HL-60/S4 treated with phorbol 12-myristate 13-acetate at 8.2 ng/mL for 4 days and 3 days (cell line): ENCODE measurements around the gene HAL.

Source experiments
- in situ Hi-C: fragments of 300-500 bp; cut with MboI; formaldehyde crosslinking; loops from 2 replicates; pipeline ENCODE4 v1.15.0; 2022; ENCODE audit warnings: low sequenced_read_pairs

HAL gene

DNA sequence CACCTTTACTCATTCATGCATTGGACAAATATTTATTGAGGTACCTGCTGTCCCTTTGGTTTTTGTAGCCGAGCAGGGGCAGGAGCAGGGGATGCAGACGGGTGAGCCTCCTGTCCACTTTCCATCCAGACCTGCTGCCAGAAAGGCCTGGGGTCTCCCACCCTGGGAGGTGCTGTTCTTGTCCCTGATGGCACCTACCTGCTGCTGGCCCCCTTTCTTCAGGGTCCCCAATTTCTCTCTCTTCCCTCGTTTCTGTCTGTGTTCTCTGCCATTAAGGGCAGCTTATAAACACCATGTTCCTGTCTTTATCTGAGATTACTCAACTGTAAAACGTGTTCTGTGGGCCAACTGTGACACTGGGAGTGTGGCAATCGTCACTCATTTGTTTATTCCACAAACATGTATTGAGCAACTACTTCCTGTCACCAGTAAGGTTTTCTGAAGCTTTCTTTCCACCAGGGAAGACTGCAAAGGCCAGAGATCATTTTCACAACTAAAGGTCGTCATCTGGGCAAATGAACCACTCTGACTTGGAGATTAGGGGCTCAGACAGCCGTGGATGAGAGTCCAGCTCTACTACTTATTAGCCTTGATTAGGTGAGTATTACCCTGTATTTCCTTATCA is at the start of gene HAL:
Gene HAL, minus strand, starts transcription at position 311 of the 625 bp plus-strand sequence. CDS start 434 bp downstream, outside the sequence.
- in situ Hi-C loops: no loop called here

GRCh38 chr12:96045566-96045965 is 49.4 kb upstream of the HAL start:
- in situ Hi-C loops: no loop called here

- in situ Hi-C loops: no loop called here
Measured at GRCh38 chr12:96044943-96045290, 48.8 kb upstream of the HAL start.

- in situ Hi-C loops: no loop called here
Measured at GRCh38 chr12:96044017-96044942, 48.1 kb upstream of the HAL start.

DNA sequence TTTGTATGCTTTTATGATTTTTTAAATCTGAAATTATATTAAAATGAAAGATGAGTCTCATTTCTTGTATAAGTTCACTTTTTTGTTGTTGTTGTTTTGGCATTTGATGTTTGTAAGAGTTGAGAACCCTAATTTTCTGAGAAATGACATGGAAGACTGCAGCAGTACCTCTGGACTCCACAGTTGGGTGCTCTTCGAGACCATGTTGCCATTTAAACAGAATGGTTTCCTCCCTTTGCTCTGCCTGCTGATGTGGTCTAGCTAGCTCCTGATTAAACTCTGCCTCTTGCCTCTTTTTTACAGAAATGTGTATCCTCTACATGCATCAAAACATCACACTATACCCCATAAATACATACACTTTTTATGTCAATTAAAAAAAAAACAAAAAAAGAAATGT is 45.0 kb upstream of the HAL start:
- in situ Hi-C loops: no loop called here

GRCh38 chr12:96040305-96041133 is 44.4 kb upstream of the HAL start:
- in situ Hi-C loops: no loop called here

GRCh38 chr12:96039516-96039915 is 43.4 kb upstream of the HAL start:
- in situ Hi-C loops: no loop called here

DNA sequence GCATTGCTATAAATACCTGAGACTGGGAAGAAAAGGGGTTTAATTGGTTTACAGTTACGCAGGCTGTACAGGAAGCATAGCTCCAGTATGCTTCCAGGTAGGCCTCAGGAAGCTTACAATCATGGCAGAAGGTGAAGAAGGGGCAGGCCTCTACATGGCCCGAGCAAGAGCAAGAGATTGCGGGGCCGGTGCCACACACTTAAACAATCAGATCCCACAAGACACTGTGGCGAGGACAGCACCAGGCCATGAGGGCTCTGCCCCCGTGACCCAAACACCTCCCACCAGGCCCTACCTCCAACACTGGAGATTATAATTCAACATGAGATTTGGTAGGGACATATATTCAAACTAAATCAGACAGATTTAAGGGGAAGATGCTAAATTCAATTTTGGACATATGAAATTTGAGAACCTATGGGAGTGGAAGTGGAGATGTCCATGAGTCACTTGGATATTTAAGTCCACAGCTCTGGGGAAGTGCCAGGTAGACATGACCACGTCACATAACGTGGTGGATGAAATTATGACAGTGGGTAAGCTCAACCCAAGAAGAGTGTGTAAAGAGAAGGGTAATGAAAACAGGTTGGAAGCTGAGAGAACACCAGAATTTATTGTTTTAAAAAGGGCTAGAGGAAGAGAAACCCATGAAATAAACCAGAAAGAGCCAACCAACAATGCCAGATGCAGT is 40.8 kb upstream of the HAL start:
- in situ Hi-C loops: no loop called here

- in situ Hi-C loops: no loop called here
Measured at GRCh38 chr12:96035283-96036236, 39.4 kb upstream of the HAL start, which contains the start of gene LTA4H. TSS of gene LTA4H (minus strand) at chr12:96035587. CDS start at chr12:96035519, 68 bp downstream.

DNA sequence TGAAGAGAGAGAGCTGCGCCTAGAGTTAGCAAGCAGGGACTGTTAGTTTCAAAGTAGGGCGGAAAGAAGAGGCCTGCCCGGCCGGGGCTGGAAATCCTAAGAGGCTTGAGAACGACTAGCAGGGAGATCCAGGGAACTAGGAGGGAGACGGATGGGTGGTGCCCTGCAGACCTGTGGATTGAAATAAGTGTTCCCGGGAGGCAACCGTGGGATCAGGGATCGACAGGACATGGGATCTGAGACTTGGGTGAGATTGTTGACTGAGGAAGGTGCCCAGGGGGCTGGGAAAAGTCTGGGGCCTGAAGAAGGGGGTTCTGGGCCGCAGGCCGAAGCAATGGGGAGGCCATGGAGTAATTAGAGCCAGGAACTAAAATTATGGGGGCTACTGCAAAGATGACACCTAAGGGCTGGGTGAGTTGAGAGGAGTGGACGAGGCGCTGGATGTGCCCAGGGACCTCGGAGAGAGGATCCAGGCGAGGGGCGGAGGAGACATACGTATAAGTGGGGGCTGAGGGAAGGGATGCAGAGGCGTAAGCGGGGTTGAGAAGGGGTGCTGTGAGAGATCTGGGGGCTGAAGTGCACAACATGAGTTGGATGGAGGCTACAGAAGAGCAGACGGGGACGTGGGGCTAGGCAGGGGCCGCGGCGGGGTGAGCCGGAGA is 38.6 kb upstream of the HAL start:
- in situ Hi-C loops: no loop called here

DNA sequence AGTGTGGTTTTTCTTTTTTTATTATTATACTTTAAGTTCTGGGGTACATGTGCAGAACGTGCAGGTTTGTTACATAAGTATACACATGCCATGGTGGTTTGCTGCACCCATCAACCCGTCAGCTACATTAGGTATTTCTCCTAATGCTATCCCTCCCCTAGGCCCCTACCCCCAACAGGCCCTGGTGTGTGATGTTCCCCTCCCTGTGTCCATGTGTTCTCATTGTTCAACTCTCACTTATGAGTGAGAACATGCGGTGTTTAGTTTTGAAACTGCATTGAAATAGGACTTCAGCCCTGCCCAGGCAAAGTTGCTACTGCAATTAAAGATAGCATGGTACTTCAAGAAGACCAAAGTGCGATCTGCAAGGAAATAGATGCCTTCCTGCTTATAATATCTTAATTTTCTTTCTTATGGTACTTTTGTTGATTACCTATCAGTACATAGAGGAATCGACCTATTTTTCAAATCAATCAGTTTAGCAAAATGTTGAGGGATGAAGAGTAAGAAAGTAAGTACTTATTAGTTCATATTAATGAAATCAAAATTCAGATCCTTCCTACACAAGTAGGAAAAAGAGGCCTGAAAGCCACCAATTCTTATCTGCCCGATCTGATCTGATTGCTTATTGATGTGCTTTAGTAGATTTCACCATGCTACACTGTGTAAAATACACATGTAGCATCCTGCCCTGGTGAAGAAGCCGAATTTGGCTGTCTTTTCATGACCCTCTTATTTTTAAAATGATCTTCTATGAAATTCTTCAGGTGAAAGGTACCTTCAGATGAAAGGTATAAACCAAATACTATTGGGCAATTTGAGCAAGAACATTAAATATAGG is 37.6 kb upstream of the HAL start:
- in situ Hi-C loops: no loop called here

GRCh38 chr12:96029826-96030225 is 33.7 kb upstream of the HAL start:
- in situ Hi-C loops: no loop called here

- in situ Hi-C loops: no loop called here
Measured at GRCh38 chr12:96028538-96028937, 32.4 kb upstream of the HAL start.

GRCh38 chr12:96026331-96026730 is 30.2 kb upstream of the HAL start:
- in situ Hi-C loops: no loop called here

GRCh38 chr12:96025518-96025917 is 29.4 kb upstream of the HAL start:
- in situ Hi-C loops: no loop called here

DNA sequence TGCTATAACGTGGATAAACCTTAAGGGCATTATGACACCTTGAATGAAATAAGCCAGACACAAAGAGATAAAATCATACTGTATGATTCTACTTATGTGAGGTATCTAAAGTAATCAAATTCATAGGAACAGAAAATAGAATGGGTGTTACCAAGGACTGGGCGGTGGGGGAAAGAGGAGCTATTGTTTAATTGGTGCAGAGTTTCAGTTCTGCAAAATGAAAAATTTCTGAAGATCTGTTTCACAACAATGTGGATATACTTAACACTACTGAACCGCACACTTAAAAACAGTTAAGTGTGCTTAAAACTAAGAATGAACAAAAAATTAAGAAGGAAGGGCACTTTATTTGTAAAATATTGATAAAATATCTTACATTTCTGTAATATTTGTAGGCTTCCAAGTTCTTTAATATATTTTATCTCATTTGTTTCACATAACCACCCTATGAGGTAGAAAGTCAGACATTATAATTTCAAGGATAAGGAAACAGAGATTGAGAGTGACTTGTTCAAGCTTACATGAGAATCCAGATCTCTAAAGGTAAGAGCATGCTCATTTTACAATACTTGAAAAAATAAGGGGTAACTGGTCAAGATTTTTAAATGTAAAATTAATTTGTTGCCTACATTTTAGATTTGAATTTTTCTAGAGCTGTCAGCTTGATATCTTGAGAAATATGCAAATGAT is 24.3 kb upstream of the HAL start:
- in situ Hi-C loops: no loop called here

DNA sequence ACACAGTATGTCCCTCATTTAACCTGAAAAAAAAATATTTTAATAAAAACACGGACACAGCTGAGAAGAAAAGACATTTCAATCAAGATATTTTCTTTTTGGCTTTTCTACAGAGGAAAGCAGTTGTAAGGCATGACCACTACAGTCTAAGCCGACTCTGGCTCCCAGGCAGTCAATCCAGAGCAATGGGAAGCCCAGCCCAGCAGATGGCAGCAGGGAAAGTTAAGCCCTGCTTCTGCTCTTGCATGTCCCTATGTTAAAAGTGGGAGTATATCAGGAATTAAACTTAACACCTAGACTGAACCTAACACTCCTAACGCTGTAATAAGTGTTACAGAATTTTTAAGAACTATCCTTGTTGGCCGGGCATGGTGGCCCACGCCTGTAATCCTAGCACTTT is 19.5 kb upstream of the HAL start:
- in situ Hi-C loops: no loop called here
